ENCODE results near the gene OBSCN.
"Not testable (repeated sequence)": the region's sequence is repeated elsewhere in the genome, so short reads cannot be mapped to it uniquely, and the experiment has no call there.

Gene OBSCN

GRCh38 chr1:228226141-228226874 is 18.5 kb downstream of the OBSCN start:
- TF ChIP-seq CTCF (IDR thresholded peaks at IDR 0.05; ENCODE audit: low read depth, low read length): no peak
- DNase-seq (ENCODE audit: extremely low read depth, low read depth): no peak

- TF ChIP-seq CTCF (IDR thresholded peaks at IDR 0.05; ENCODE audit: low read depth, low read length): peak; percentile 44
- DNase-seq (ENCODE audit: extremely low read depth, low read depth): no peak
These were observed 19.3 kb downstream of the OBSCN start for GRCh38 chr1:228226956-228227791.

GRCh38 chr1:228228147-228228546 is 20.3 kb downstream of the OBSCN start:
- not testable (repeated sequence) for DNase-seq (ENCODE audit: extremely low read depth, low read depth)

GRCh38 chr1:228228601-228229074 is 20.8 kb downstream of the OBSCN start:
- peak; percentile 82 for DNase-seq (ENCODE audit: extremely low read depth, low read depth)
- TF ChIP-seq CTCF (IDR thresholded peaks at IDR 0.05; ENCODE audit: low read depth, low read length): no peak

GRCh38 chr1:228231189-228231588 is 23.3 kb downstream of the OBSCN start:
- no peak for TF ChIP-seq CTCF (IDR thresholded peaks at IDR 0.05; ENCODE audit: low read depth, low read length)
- DNase-seq (ENCODE audit: extremely low read depth, low read depth): no peak

GRCh38 chr1:228233136-228233535 is 25.3 kb downstream of the OBSCN start:
- DNase-seq (ENCODE audit: extremely low read depth, low read depth): no peak
- no peak for TF ChIP-seq CTCF (IDR thresholded peaks at IDR 0.05; ENCODE audit: low read depth, low read length)

GRCh38 chr1:228234921-228235320 is 27.1 kb downstream of the OBSCN start:
- no peak for TF ChIP-seq CTCF (IDR thresholded peaks at IDR 0.05; ENCODE audit: low read depth, low read length)
- no peak for DNase-seq (ENCODE audit: extremely low read depth, low read depth)
